Adipocyte (in vitro differentiated cells): Measurements from ENCODE around the gene VLDLR.

ENCODE experiments used
- DNase-seq: peaks from one replicate; pipeline ENCODE4 v3.0.0-alpha.2; 2015; ENCODE audit warnings: low read depth
- H3K27me3 ChIP-seq: replicated peaks from 2 replicates; pipeline ENCODE4 v1.7.0; 2013; ENCODE audit warnings: mild to moderate bottlenecking, low read length, moderate library complexity; ENCODE audit not compliant: control insufficient read depth, insufficient read depth
- H3K36me3 ChIP-seq: 2 replicates; pipeline ENCODE4 v1.7.0; 2013; ENCODE audit warnings: low read length, mild to moderate bottlenecking, moderate library complexity; ENCODE audit not compliant: control insufficient read depth, insufficient read depth, severe bottlenecking
- H3K4me1 ChIP-seq: 2 replicates; pipeline ENCODE4 v1.7.0; 2013; ENCODE audit warnings: mild to moderate bottlenecking, low read length, moderate library complexity; ENCODE audit not compliant: control insufficient read depth, insufficient read depth
- H3K4me3 ChIP-seq: 2 replicates; pipeline ENCODE4 v1.7.0; 2013; ENCODE audit warnings: mild to moderate bottlenecking, low read length, moderate library complexity
- H3K9ac ChIP-seq: 2 replicates; pipeline ENCODE4 v1.7.0; 2013; ENCODE audit warnings: mild to moderate bottlenecking, low read length, moderate library complexity
- H3K9me3 ChIP-seq: 2 replicates; pipeline ENCODE4 v1.7.0; 2013; ENCODE audit warnings: mild to moderate bottlenecking, low read length, moderate library complexity; ENCODE audit not compliant: control insufficient read depth

Gene VLDLR

GRCh38 chr9:2621722-2622460 lies at the start of gene VLDLR:
Gene VLDLR (plus strand): TSS chr9:2621787. CDS start chr9:2622190, 403 bp downstream.
- Histone ChIP-seq H3K9me3 (no peaks in the 10 kb centered on the region), H3K4me3 (peak within 1 kb of the TSS; percentile 85), H3K36me3 (no peaks in the 10 kb centered on the region), H3K4me1 (peaks cover 10% of the 10 kb centered on the region), H3K9ac (peak within 1 kb of the TSS; percentile 82), H3K27me3 (no peaks in the 10 kb centered on the region)
- DNase-seq: peak; percentile 71

DNA sequence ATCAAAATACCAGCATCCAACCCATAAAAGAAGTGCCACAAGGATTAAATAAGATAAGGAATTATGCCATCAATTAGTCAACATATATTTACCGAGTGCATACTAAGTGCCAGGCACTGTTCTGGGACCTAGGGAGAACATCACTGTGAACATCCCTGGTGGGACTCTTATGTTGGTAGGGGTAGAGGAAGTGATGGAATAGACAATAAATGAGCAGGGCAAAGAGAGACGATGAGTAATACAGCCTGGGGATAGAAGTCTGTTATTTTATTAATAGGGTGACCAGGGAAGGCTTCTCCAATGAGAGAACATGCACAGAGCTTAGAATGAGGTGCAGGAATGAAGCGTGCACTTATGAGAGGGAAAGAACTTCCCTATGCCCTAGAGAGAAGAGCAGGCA lies 47.4 kb upstream of the VLDLR start:
- Histone ChIP-seq H3K9ac (no peak overlapping the region), H3K4me1 (peaks cover 20% of the 10 kb centered on the region), H3K27me3 (no peaks in the 10 kb centered on the region), H3K9me3 (no peaks in the 10 kb centered on the region), H3K4me3 (no peak overlapping the region), H3K36me3 (no peaks in the 10 kb centered on the region)
- DNase-seq: no peak

DNA sequence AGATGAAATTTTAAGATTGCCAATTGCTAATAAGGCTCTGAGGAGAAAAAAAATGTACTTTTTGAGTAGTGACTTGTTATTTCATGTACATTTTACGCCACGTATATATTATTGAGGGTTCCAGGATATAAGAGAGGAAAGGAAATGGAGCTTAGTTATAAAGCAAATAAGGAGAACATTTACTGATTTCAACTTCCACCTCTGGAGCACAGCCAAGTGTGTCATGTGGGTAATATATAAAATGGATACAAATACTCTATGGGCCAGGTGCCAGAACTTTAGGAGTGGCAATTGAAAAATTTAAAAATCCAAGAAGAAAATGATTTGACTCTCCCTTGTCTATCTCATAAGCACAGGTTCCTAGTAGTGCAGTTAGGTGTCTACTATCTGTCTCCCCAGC lies 45.0 kb upstream of the VLDLR start:
- DNase-seq: no peak
- Histone ChIP-seq H3K4me3 (no peak overlapping the region), H3K9ac (no peak overlapping the region), H3K9me3 (no peaks in the 10 kb centered on the region), H3K27me3 (no peaks in the 10 kb centered on the region), H3K36me3 (no peaks in the 10 kb centered on the region), H3K4me1 (peaks cover 6% of the 10 kb centered on the region)

DNA sequence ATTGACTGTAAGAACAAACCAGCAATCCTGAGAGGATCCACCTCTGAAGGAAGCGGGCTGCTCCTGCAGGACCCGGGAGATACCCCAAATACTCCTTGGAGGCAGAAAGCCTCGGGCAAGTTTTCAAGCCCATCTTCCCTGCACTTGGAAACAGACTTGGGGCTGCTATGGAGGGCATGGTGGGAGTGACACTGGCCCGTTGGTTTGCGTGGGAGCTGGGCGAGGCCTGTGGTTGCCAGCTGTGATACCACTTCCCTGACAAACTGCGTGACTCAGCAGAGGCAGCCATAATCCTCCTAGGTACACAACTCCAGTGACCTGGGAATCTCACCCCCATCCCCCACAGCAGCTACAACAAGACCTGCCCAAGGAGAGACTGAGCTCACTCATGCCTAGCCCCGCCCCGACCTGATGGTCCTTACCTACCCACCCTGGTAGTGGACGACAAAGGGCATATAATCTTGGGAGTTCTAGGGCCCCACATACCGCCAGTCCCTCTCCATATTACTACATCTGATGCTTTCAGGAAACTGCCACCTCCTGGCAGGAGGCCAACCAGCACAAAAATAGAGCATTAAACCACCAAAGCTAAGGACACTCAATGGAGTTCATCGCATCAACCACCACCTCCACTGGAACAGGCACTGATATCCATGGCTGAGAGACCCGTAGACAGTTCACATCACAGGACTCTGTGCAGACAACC lies 38.1 kb upstream of the VLDLR start:
- no peak overlapping the region for H3K4me3 ChIP-seq
- H3K4me1 ChIP-seq: no peaks in the 10 kb centered on the region
- H3K36me3 ChIP-seq: no peaks in the 10 kb centered on the region
- DNase-seq: no peak
- no peaks in the 10 kb centered on the region for H3K27me3 ChIP-seq
- H3K9me3 ChIP-seq: no peaks in the 10 kb centered on the region
- no peak overlapping the region for H3K9ac ChIP-seq

GRCh38 chr9:2591967-2592366 lies 29.6 kb upstream of the VLDLR start:
- no peak overlapping the region for H3K9ac ChIP-seq
- H3K27me3 ChIP-seq: no peaks in the 10 kb centered on the region
- DNase-seq: no peak
- no peak overlapping the region for H3K4me3 ChIP-seq
- H3K36me3 ChIP-seq: no peaks in the 10 kb centered on the region
- H3K4me1 ChIP-seq: no peaks in the 10 kb centered on the region
- peaks cover 19% of the 10 kb centered on the region for H3K9me3 ChIP-seq

DNA sequence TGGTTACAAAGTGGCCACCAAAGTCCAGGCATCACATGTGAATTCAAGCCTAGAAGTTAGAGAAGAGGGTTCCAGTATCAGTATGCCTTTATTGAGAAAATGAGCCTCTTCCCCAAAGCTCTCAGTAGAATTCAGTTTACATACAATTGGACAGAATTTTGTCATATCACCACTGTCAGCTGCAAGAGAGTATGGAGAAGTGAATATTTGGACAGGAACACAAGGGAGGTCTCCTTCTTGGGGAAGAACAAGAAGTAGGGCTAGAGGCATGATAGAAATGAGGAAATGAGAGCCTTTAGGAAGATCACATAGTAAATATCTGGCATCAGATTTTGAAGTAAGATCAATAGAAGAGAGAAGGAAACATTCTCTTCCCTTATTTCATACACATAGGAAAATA lies 27.8 kb upstream of the VLDLR start:
- Histone ChIP-seq H3K9ac (no peak overlapping the region), H3K4me3 (no peak overlapping the region), H3K4me1 (no peaks in the 10 kb centered on the region), H3K27me3 (no peaks in the 10 kb centered on the region), H3K36me3 (no peaks in the 10 kb centered on the region), H3K9me3 (peaks cover 19% of the 10 kb centered on the region)
- DNase-seq: no peak

- no peak overlapping the region for H3K4me3 ChIP-seq
- H3K4me1 ChIP-seq: no peaks in the 10 kb centered on the region
- no peaks in the 10 kb centered on the region for H3K27me3 ChIP-seq
- no peaks in the 10 kb centered on the region for H3K36me3 ChIP-seq
- no peak overlapping the region for H3K9ac ChIP-seq
- DNase-seq: no peak
- H3K9me3 ChIP-seq: peaks cover 19% of the 10 kb centered on the region
These were observed 25.6 kb upstream of the VLDLR start for GRCh38 chr9:2595973-2596372.

DNA sequence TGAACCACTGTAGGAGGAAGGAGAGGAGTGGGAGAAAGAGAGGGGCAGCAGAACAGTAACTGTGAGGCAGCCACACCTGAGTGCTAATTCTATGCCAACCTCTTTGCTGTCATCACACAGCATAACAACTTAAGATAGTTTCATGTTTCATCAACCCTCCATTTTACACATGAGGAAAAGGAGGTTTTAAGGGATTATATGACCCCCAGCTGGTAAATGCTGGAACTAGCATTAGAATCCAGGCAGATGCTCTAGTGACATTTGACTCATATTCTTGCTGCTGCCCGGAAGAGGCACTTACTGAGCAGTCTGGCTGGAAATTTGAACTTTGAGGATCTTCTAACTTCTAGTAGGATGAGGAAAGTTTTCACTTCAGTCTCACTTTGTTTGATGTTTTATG lies 24.1 kb upstream of the VLDLR start:
- no peaks in the 10 kb centered on the region for H3K4me1 ChIP-seq
- no peak overlapping the region for H3K9ac ChIP-seq
- H3K27me3 ChIP-seq: no peaks in the 10 kb centered on the region
- no peaks in the 10 kb centered on the region for H3K36me3 ChIP-seq
- H3K9me3 ChIP-seq: peaks cover 10% of the 10 kb centered on the region
- peak; percentile 8 for DNase-seq
- no peak overlapping the region for H3K4me3 ChIP-seq

- Histone ChIP-seq H3K27me3 (no peaks in the 10 kb centered on the region), H3K4me1 (no peaks in the 10 kb centered on the region), H3K4me3 (no peak overlapping the region), H3K9me3 (no peaks in the 10 kb centered on the region), H3K36me3 (no peaks in the 10 kb centered on the region), H3K9ac (no peak overlapping the region)
- DNase-seq: peak; percentile 52
These were observed 21.7 kb upstream of the VLDLR start for GRCh38 chr9:2599896-2600295.

DNA sequence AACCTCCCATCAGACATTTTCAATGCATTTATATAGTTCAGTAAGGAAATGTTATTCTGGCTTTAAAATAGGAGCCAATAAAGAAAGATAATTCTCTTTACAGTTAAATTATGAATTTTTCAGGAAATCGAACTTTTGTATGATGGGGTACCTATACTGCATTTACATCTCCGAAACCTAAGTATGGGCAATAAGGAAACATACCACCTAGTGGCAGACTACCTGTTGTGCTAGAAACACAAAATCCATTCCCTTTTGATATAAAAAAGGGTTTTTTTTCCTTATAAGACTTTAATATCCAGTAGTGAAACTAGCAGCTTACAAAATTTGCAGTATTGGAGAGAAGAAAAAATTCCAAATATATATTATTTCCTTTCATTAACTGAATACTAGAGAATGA lies 21.3 kb upstream of the VLDLR start:
- no peaks in the 10 kb centered on the region for H3K9me3 ChIP-seq
- H3K4me1 ChIP-seq: no peaks in the 10 kb centered on the region
- no peaks in the 10 kb centered on the region for H3K36me3 ChIP-seq
- no peak overlapping the region for H3K4me3 ChIP-seq
- no peaks in the 10 kb centered on the region for H3K27me3 ChIP-seq
- H3K9ac ChIP-seq: no peak overlapping the region
- no peak for DNase-seq

DNA sequence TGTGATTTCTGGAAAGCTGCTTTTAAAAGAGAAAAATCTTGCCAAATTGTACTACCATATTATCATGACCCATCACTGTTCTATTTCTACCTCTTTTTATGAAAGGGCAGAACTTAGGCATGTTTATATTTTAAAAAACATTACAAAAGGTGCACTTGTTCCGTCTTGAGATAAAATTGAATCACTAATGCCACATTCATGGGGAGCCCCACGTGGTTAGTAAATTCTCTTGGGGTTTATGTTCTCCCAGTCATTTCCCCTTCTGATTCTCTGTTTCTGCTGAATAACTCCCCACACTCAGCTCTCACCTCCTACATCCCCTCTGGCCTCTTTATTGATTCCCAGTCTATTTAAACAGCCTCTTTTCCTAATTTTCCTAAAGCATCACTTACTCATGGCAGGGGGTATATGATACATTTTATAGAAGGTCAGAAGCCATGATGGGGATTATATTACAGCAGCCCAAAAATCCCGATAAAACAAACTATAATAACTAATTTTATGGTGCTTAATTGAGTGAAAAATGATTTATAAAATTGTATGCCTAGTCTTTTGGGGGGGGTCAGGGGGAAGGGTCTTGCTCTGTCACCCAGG lies 19.7 kb upstream of the VLDLR start:
- H3K4me1 ChIP-seq: no peaks in the 10 kb centered on the region
- DNase-seq: no peak

More for the DNA sequence above, 19.7 kb upstream of the VLDLR start:
- Histone ChIP-seq H3K9ac (no peak overlapping the region), H3K9me3 (no peaks in the 10 kb centered on the region), H3K36me3 (no peaks in the 10 kb centered on the region), H3K27me3 (no peaks in the 10 kb centered on the region), H3K4me3 (no peak overlapping the region)
